OCI-LY3 (cell line): Measurements from ENCODE around the gene COMMD3.

Experiments
- CTCF ChIP-seq: fragments of 200-600, 300-600 bp; sonication (generic); IDR thresholded peaks from 2 replicates; pipeline ENCODE4 v1.5.1; 2014; ENCODE audit warnings: antibody characterized with exemption, low read length, low read depth
- EZH2phosphoT487 ChIP-seq: fragments of 200-600 bp; shearing (Covaris generic); IDR thresholded peaks from 2 replicates; pipeline ENCODE4 v1.6.1; 2018; ENCODE audit warnings: antibody characterized with exemption, mixed run types, low read depth

- no peak for TF ChIP-seq CTCF
- no peak for TF ChIP-seq EZH2phosphoT487
These were observed 25.2 kb downstream of the COMMD3 start for GRCh38 chr10:22341190-22341925.
